ENCODE data around the gene DOK6.

- TF ChIP-seq CTCF (IDR thresholded peaks at IDR 0.05) (no peak), POLR2A (IDR thresholded peaks at IDR 0.05) (no peak)
These were observed 258.5 kb downstream of the DOK6 start for GRCh38 chr18:69659142-69659651.

Data from transverse colon (tissue), 3 donors.